ENCODE measurements around the gene SFTPD.
"Not testable (repeated sequence)": the region's sequence is repeated elsewhere in the genome, so short reads cannot be mapped to it uniquely, and the experiment has no call there.

- not testable (repeated sequence) for TF ChIP-seq CTCF (IDR thresholded peaks at IDR 0.05; ENCODE audit: low read length); EZH2 (IDR thresholded peaks at IDR 0.05; ENCODE audit: borderline replicate concordance, low read length)
These were observed 37.8 kb upstream of the SFTPD start for GRCh38 chr10:79986661-79987060.
